Panc1 (cell line): ENCODE results near the gene ELAC2. TPM values are rescaled to one million over a fixed set of nuclear protein-coding genes. Genes with fewer than 3 reads are reported as not detected.

Experiments used
- ATAC-seq: fragments of 200-7000 bp; cut with Tn5 transposase; 2 replicates; pipeline ENCODE4 v1.9.1; 2020; ENCODE audit warnings: mild to moderate bottlenecking, moderate library complexity
- BruUV-seq: library from RNA; stranded (reverse); fragments of 400-500 nt; replicated peaks from 2 replicates; lab custom pipeline; 2021; lab: Mats Ljungman, UMichigan
- CTCF ChIA-PET: fragments of 300-600 bp; sonication (Branson Sonifier 250); formaldehyde crosslinking; loops from one replicate; lab custom pipeline; 2022; ENCODE audit warnings: antibody characterized with exemption; lab: Charles Lee
- POLR2A ChIA-PET: fragments of 300-600 bp; sonication (Branson Sonifier 250); formaldehyde crosslinking; loops from one replicate; lab custom pipeline; 2022; ENCODE audit warnings: antibody characterized with exemption; lab: Charles Lee
- DNase-seq: peaks from one replicate; pipeline ENCODE4 v3.0.0-alpha.2; 2010; ENCODE audit warnings: low read depth, low spot score
- H3K27ac ChIP-seq: 2 replicates; pipeline ENCODE4 v1.5.1; 2011; ENCODE audit warnings: mild to moderate bottlenecking, low read length, inconsistent platforms
- H3K27me3 ChIP-seq: fragments of 200-500 bp; sonication (Bioruptor generic); 2 replicates; pipeline ENCODE4 v1.6.0; 2014; ENCODE audit warnings: low read length, inconsistent platforms; ENCODE audit not compliant: control insufficient read depth, insufficient read depth
- H3K36me3 ChIP-seq: fragments of 200-500 bp; sonication (Bioruptor generic); 2 replicates; pipeline ENCODE4 v1.5.1; 2014; ENCODE audit warnings: inconsistent platforms, mild to moderate bottlenecking, low read length, moderate library complexity; ENCODE audit not compliant: control insufficient read depth, insufficient read depth
- H3K4me1 ChIP-seq: 2 replicates; pipeline ENCODE4 v1.5.1; 2011; ENCODE audit warnings: inconsistent platforms, mild to moderate bottlenecking, low read length, moderate library complexity; ENCODE audit not compliant: control insufficient read depth, insufficient read depth
- H3K4me3 ChIP-seq, 2 experiments: 2 replicates each; pipeline ENCODE4 v1.5.1; 2011 to 2012; ENCODE audit warnings: low read depth in 2 of 2, low read length in 2 of 2, mild to moderate bottlenecking in 2 of 2, inconsistent platforms in 1 of 2, moderate library complexity in 1 of 2
- H3K9me3 ChIP-seq: fragments of 200-500 bp; sonication (Bioruptor generic); 2 replicates; pipeline ENCODE4 v1.5.1; 2014; ENCODE audit warnings: low read depth, mild to moderate bottlenecking, inconsistent platforms, low read length, moderate library complexity; ENCODE audit not compliant: control insufficient read depth, insufficient read depth
- CTCF ChIP-seq: fragments of 450-650 bp; IDR thresholded peaks from 2 replicates; pipeline ENCODE4 v1.5.1; 2017; ENCODE audit warnings: mild to moderate bottlenecking
- POLR2AphosphoS5 ChIP-seq: IDR thresholded peaks from 2 replicates; pipeline ENCODE4 v1.6.1; 2012; ENCODE audit warnings: mild to moderate bottlenecking, low read depth, low read length, moderate library complexity
- REST ChIP-seq, 2 experiments: IDR thresholded peaks; 2 replicates each; pipeline ENCODE4 v1.6.1; 2011 to 2012; ENCODE audit warnings: low read depth in 2 of 2, control low read depth in 1 of 2, low read length in 1 of 2, mild to moderate bottlenecking in 1 of 2, moderate library complexity in 1 of 2; ENCODE audit not compliant: insufficient read depth in 1 of 2
- SIN3A ChIP-seq: IDR thresholded peaks from 2 replicates; pipeline ENCODE4 v1.6.1; 2012; ENCODE audit warnings: low read depth, mild to moderate bottlenecking, low read length, moderate library complexity, borderline replicate concordance; ENCODE audit not compliant: insufficient read depth
- TCF7L2 ChIP-seq: IDR thresholded peaks from 2 replicates; pipeline ENCODE4 v1.6.1; 2011; ENCODE audit warnings: mild to moderate bottlenecking, low read depth, low read length, inconsistent platforms
- in situ Hi-C: cut with HindIII; loops from 2 replicates; pipeline ENCODE4 v1.10.0; 2016; ENCODE audit warnings: low sequenced_read_pairs, low pct_unique_long_range_greater_than_20kb
- intact Hi-C: fragments of 100-400 bp; cut with micrococcal nuclease; formaldehyde crosslinking; loops from one replicate; pipeline ENCODE4 v1.10.0; 2022; ENCODE audit not compliant: unreplicated experiment
- total RNA-seq: library from RNA; stranded (reverse); gene quantifications from one replicate; pipeline ENCODE4 v1.2.1, GENCODE V29; 2021; ENCODE audit not compliant: unreplicated experiment

ELAC2 gene
- total RNA-seq, 1 experiment from 2014 or later, result 52.7 TPM

- ChIA-PET POLR2A (no interaction called here), CTCF (no interaction called here)
- in situ Hi-C loops, result no loop called here
- intact Hi-C loops, result no loop called here
- TF ChIP-seq REST (IDR thresholded peaks at IDR 0.05; ENCODE audit: insufficient read depth in 1 of 2, low read depth in 2 of 2, low read length in 1 of 2) (no peak), CTCF (no peak), SIN3A (no peak), POLR2AphosphoS5 (no peak), TCF7L2 (no peak)
- ATAC-seq (no peak), DNase-seq (no peak)
- no peak overlapping the region for H3K27ac ChIP-seq
- H3K9me3 ChIP-seq, result no peaks in the 10 kb centered on the region
- no peaks in the 10 kb centered on the region for H3K4me1 ChIP-seq
- no peak overlapping the region for H3K4me3 ChIP-seq
- H3K27me3 ChIP-seq, result no peaks in the 10 kb centered on the region
- no peaks in the 10 kb centered on the region for H3K36me3 ChIP-seq
- BruUV-seq, result no TSS peak
Measured at GRCh38 chr17:12977008-12977751, 40.6 kb downstream of the ELAC2 start.

GRCh38 chr17:12974005-12974531, 43.8 kb downstream of the ELAC2 start:
- H3K27ac ChIP-seq, result no peak overlapping the region
- ChIA-PET POLR2A (no interaction called here), CTCF (no interaction called here)
- H3K9me3 ChIP-seq, result no peaks in the 10 kb centered on the region
- no peaks in the 10 kb centered on the region for H3K36me3 ChIP-seq
- no peaks in the 10 kb centered on the region for H3K27me3 ChIP-seq
- intact Hi-C loops (no loop called here), in situ Hi-C loops (no loop called here)
- H3K4me3 ChIP-seq, result no peak overlapping the region
- no TSS peak for BruUV-seq
- no peak for DNase-seq
- ATAC-seq, result no peak
- TF ChIP-seq TCF7L2, result no peak
- TF ChIP-seq SIN3A, result no peak
- no peak for TF ChIP-seq CTCF
- no peak for TF ChIP-seq POLR2AphosphoS5
- TF ChIP-seq REST (IDR thresholded peaks at IDR 0.05; ENCODE audit: insufficient read depth in 1 of 2, low read depth in 2 of 2, low read length in 1 of 2), result no peak
- H3K4me1 ChIP-seq, result no peaks in the 10 kb centered on the region
